WI38 (cell line): ENCODE results near the gene IQSEC1.

Experiments
- H3K4me3 ChIP-seq: 2 replicates; pipeline ENCODE4 v1.5.1; 2011; ENCODE audit warnings: low read depth, mild to moderate bottlenecking, control low read depth, low read length
- CTCF ChIP-seq: IDR thresholded peaks from 2 replicates; pipeline ENCODE4 v1.5.1; 2012; ENCODE audit warnings: low read depth, mild to moderate bottlenecking, control low read depth, low read length

The IQSEC1 gene

GRCh38 chr3:13002398-13003124 lies 70.7 kb downstream of the IQSEC1 start:
- no peak for TF ChIP-seq CTCF
- H3K4me3 ChIP-seq: no peak overlapping the region

- no peak for TF ChIP-seq CTCF
- H3K4me3 ChIP-seq: no peak overlapping the region
Observed at GRCh38 chr3:12999147-13000140, 73.8 kb downstream of the IQSEC1 start.

GRCh38 chr3:12998648-12999047 lies 74.6 kb downstream of the IQSEC1 start:
- no peak overlapping the region for H3K4me3 ChIP-seq
- TF ChIP-seq CTCF: no peak

- TF ChIP-seq CTCF: no peak
Observed at GRCh38 chr3:12997387-12997786, 75.8 kb downstream of the IQSEC1 start.

GRCh38 chr3:12996181-12996506 lies 77.1 kb downstream of the IQSEC1 start:
- no peak for TF ChIP-seq CTCF
- no peak overlapping the region for H3K4me3 ChIP-seq

More at GRCh38 chr3:12997387-12997786, 75.8 kb downstream of the IQSEC1 start:
- H3K4me3 ChIP-seq: no peak overlapping the region

- H3K4me3 ChIP-seq: no peak overlapping the region
Observed at GRCh38 chr3:12995389-12996180, 77.6 kb downstream of the IQSEC1 start.

More at GRCh38 chr3:12995389-12996180, 77.6 kb downstream of the IQSEC1 start:
- TF ChIP-seq CTCF: no peak
